ENCODE data around the gene IL2. TPM values are rescaled to one million over a fixed set of nuclear protein-coding genes. Genes with fewer than 3 reads are reported as not detected.

IL2 gene
- total RNA-seq, 4 donors from 2014 or later = 0.98 TPM; not detected in 3

DNA sequence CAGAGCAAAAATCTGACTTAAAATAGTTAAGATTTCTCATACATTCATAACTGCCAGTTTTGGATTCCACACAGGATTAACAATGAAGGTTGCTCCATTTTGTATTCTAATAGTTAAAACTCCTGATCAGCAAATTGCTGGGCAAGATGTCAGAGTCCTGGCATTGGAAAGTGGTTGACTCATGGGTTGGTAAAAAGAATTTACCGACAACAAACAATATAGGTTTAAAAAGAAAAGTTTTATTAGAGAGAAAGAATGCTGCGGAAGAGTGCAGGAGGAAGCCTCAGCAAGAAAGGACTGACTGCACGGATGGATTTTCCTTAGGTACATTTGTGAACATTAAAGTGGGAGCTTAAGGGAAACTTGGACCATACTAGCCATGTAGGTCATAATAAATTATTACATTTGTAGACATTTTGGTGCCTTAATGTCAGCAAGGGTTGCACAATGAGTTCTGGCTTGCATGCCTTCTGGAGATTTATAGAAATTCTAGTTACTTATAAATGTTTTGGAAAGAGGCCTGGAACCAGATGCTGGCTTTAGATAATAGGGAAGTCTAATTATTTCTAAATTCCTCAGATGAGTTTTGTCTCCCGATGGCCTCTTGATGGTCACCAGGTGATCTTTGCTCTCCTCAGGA, 25.4 kb upstream of the IL2 start:
- H3K36me3 ChIP-seq = no peaks in the 10 kb centered on the region
- no peak for TF ChIP-seq POLR2A (IDR thresholded peaks at IDR 0.05)
- TF ChIP-seq EP300 (IDR thresholded peaks at IDR 0.05) = no peak
- TF ChIP-seq CTCF (IDR thresholded peaks at IDR 0.05) = no peak

DNA sequence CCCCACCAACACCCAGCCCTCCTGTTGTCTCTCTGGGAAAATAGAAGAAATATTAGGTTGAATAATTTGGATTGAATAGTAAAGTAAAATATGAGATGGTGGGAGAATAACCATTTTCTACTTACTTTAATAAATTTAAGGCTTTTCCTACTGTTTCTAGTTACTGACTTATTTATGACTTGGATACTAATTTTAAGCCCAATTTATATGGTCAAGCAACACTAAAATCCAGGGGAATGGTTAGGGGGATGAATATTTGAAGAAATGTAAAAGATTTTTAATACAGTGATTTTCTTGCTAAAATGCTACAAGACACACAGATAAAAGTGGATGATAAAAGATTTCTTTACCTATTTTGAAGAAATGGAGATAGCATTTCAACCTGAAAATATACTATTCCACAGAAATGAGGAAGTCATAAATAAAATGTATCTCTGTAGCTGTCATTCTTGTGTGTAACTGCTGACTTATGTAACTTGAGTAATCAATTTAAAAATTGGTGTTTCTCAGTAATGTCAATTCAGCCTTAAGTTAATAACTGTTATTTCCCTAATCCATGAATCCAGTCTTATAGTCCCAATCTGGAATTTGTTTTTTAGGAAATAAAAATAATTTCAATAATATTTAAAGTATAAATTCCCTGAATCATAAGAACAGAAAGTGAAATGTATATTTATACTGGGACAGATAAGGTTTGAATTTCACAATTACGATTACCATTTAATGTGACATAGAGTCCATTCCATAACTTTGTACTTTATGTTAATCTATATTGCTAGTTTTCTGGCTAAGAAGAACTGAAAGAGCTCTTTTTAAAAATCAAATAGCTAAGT, 24.3 kb upstream of the IL2 start:
- Histone ChIP-seq H3K4me1 (no peaks in the 10 kb centered on the region), H3K9me3 (no peaks in the 10 kb centered on the region), H3K36me3 (no peaks in the 10 kb centered on the region), H3K27ac (no peak overlapping the region), H3K4me3 (no peak overlapping the region), H3K27me3 (no peaks in the 10 kb centered on the region)
- WGBS, 2 donors = 92 to 93% methylated on average over 1 of the region's 1 CpG
- DNase-seq (ENCODE audit: low spot score in 2 of 2) = no peak
- no peak for TF ChIP-seq EP300 (IDR thresholded peaks at IDR 0.05)
- no peak for TF ChIP-seq POLR2A (IDR thresholded peaks at IDR 0.05)
- no peak for TF ChIP-seq CTCF (IDR thresholded peaks at IDR 0.05)

More for the DNA sequence above, 25.4 kb upstream of the IL2 start:
- Histone ChIP-seq H3K27ac (no peak overlapping the region), H3K9me3 (peaks cover 0 to 2% (median 0%) of the 10 kb centered on the region in 4 donors), H3K4me3 (no peak overlapping the region), H3K4me1 (no peaks in the 10 kb centered on the region), H3K27me3 (no peaks in the 10 kb centered on the region)
- DNase-seq (ENCODE audit: low spot score in 2 of 2) = no peak
- 76 to 83% methylated on average over 4 of the region's 4 CpGs for WGBS, 2 donors

DNA sequence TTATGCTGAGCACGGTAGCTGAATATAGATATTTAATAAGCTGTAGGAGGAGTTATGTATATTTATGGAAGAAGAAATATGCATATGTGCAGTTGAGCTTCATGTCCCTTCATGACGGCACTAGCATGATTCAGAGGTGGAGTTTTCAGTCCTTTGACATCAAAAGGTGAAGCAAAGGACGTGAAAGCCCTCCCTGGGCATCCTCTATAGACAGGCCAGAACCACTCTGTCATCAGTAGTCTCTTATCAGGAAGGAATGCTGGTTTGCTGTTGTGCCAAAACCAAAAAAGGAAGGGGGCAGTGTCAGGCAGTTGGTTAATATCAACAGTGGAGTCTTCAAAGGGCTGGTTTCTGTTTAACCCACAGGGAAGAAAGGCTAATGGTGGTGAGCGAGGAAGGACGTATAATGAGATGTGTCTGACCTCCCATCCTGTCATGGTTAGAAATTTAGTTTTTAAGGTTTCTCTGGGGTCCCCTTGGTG, 23.5 kb upstream of the IL2 start:
- Histone ChIP-seq H3K4me3 (no peak overlapping the region), H3K9me3 (peaks cover 0 to 7% (median 0%) of the 10 kb centered on the region in 4 donors), H3K27ac (no peak overlapping the region), H3K4me1 (no peaks in the 10 kb centered on the region), H3K27me3 (no peaks in the 10 kb centered on the region), H3K36me3 (no peaks in the 10 kb centered on the region)
- DNase-seq (ENCODE audit: low spot score in 2 of 2) = no peak
- no peak for TF ChIP-seq POLR2A (IDR thresholded peaks at IDR 0.05)
- no peak for TF ChIP-seq CTCF (IDR thresholded peaks at IDR 0.05)
- no peak for TF ChIP-seq EP300 (IDR thresholded peaks at IDR 0.05)
- WGBS, 2 donors = 62 to 72% methylated on average over 5 of the region's 5 CpGs

DNA sequence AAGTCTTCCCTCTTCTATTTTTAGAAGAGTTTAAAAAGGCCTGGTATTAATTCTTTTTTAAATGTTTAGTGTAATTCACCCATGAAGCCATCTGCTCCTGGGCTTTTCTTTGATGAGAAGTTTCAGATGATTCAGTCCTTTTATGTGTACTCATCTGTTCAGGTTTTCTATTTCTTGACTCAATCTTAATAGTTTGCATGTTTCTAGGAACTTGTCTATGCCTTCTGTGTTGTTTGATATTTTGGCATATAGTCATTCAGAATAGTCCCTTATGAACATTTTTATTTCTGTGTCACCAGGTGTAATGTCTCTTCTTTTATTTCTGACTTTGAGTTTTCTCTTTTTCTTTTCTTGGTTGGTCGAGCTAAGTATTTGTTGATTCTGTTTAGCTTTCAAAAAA, 20.2 kb upstream of the IL2 start:
- no peak overlapping the region for H3K4me3 ChIP-seq
- DNase-seq (ENCODE audit: low spot score in 2 of 2) = no peak
- 78 to 86% methylated on average over 1 of the region's 1 CpG for WGBS, 2 donors
- H3K36me3 ChIP-seq = no peaks in the 10 kb centered on the region
- peaks cover 0 to 11% (median 0%) of the 10 kb centered on the region in 4 donors for H3K9me3 ChIP-seq
- H3K4me1 ChIP-seq = no peaks in the 10 kb centered on the region
- no peak overlapping the region for H3K27ac ChIP-seq
- H3K27me3 ChIP-seq = no peaks in the 10 kb centered on the region
- TF ChIP-seq CTCF (IDR thresholded peaks at IDR 0.05) (no peak), EP300 (IDR thresholded peaks at IDR 0.05) (no peak), POLR2A (IDR thresholded peaks at IDR 0.05) (no peak)

- no peak for DNase-seq (ENCODE audit: low spot score in 2 of 2)
- 56 to 59% methylated on average over 1 of the region's 1 CpG for WGBS, 2 donors
- no peaks in the 10 kb centered on the region for H3K36me3 ChIP-seq
- no peak overlapping the region for H3K27ac ChIP-seq
- H3K27me3 ChIP-seq = no peaks in the 10 kb centered on the region
- no peak overlapping the region for H3K4me3 ChIP-seq
- peaks cover 0 to 11% (median 0%) of the 10 kb centered on the region in 4 donors for H3K9me3 ChIP-seq
- H3K4me1 ChIP-seq = no peaks in the 10 kb centered on the region
- TF ChIP-seq EP300 (IDR thresholded peaks at IDR 0.05) (no peak), CTCF (IDR thresholded peaks at IDR 0.05) (no peak), POLR2A (IDR thresholded peaks at IDR 0.05) (no peak)
Observed at GRCh38 chr4:122476126-122476525, 19.6 kb upstream of the IL2 start.

Data from tibial nerve (tissue), 4 donors.